ENCODE results near the gene RAET1G. TPM values are rescaled to one million over a fixed set of nuclear protein-coding genes. Genes with fewer than 3 reads are reported as not detected.

Gene RAET1G
- polyA plus RNA-seq, 1 of the 3 experiments (the other 2 are of a cell fraction) = 2.5 TPM

DNA sequence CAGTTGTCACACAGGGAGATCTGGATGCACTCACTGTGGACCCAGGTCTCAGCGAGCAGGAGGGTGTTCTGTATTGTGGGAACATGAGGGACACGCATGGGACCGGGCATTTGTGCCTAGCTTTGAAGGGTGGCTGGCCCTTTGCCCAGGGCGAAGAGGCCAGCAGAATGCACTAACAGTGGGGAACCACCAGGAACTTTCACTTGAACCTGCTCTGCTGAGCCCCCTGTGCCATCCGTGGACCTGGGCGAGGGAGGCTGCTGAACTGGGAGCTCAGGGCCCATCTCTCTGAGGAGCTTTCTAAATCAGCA, 17.7 kb upstream of the RAET1G start (continued):
- TF ChIP-seq TEAD4 (IDR thresholded peaks at IDR 0.05; ENCODE audit: borderline replicate concordance, insufficient read depth) (no peak), REST (IDR thresholded peaks at IDR 0.05; ENCODE audit: low read depth, low read length) (no peak), TAF1 (IDR thresholded peaks at IDR 0.05; ENCODE audit: borderline replicate concordance, low read depth, low read length) (no peak)

GRCh38 chr6:149939909-149940671, 17.2 kb upstream of the RAET1G start:
- Histone ChIP-seq H3K79me2 (ENCODE audit: insufficient read depth) (no peaks in the 10 kb centered on the region), H3K4me3 (ENCODE audit: low read depth in 2 of 2, low read length in 1 of 2) (no peak overlapping the region), H2AFZ (ENCODE audit: low read depth) (no peak overlapping the region), H3K27ac (ENCODE audit: low read depth in 2 of 2, low read length in 1 of 2) (no peak overlapping the region), H4K20me1 (ENCODE audit: insufficient read depth) (no peaks in the 10 kb centered on the region), H3K9me2 (no peaks in the 10 kb centered on the region), H3K4me1 (ENCODE audit: control insufficient read depth in 1 of 2, insufficient read depth in 2 of 2, low read depth in 1 of 2, low read length in 1 of 2) (peaks cover 0 to 8% of the 10 kb centered on the region in 2 experiments; a peak in 1 of 4 replicates), H3K9me3 (no peaks in the 10 kb centered on the region), H3K9ac (no peak overlapping the region), H3F3A (replicated peaks; ENCODE audit: insufficient read depth) (peaks cover 4% of the 10 kb centered on the region), H3K36me3 (replicated peaks in 1 of 2; ENCODE audit: control insufficient read depth in 1 of 2, insufficient read depth in 2 of 2, low read length in 1 of 2) (no peaks in the 10 kb centered on the region), H3K27me3 (ENCODE audit: insufficient read depth) (peaks cover 48% of the 10 kb centered on the region), H3K4me2 (no peak overlapping the region)
- no peak for DNase-seq
- CTCF ChIA-PET = interaction anchor here (0.9 to 1.9 kb wide), 3 partner anchors 15 to 77 kb away, joined by 3 to 13 read pairs (median 4); no protein-coding TSS in a partner anchor
- POLR2A ChIA-PET = no interaction called here
- WGBS (ENCODE audit: low lambda C conversion rate) = 17% methylated on average over 5 of the region's 6 CpGs
- TF ChIP-seq CHD2 (IDR thresholded peaks at IDR 0.05; ENCODE audit: low read length, partially characterized antibody) (no peak), TAF1 (IDR thresholded peaks at IDR 0.05; ENCODE audit: borderline replicate concordance, low read depth, low read length) (no peak), FOXM1 (IDR thresholded peaks at IDR 0.05; ENCODE audit: low read depth) (no peak), CTCF (IDR thresholded peaks at IDR 0.05) (no peak), ELF1 (IDR thresholded peaks at IDR 0.05) (no peak), EP300 (IDR thresholded peaks at IDR 0.05; ENCODE audit: borderline replicate concordance in 1 of 2, low read depth in 1 of 2, low read length in 1 of 2) (no peak), YY1 (IDR thresholded peaks at IDR 0.05; ENCODE audit: low read depth) (no peak), RXRA (IDR thresholded peaks at IDR 0.05; ENCODE audit: borderline replicate concordance, low read depth) (no peak)
- TF ChIP-seq, protein P1, sequence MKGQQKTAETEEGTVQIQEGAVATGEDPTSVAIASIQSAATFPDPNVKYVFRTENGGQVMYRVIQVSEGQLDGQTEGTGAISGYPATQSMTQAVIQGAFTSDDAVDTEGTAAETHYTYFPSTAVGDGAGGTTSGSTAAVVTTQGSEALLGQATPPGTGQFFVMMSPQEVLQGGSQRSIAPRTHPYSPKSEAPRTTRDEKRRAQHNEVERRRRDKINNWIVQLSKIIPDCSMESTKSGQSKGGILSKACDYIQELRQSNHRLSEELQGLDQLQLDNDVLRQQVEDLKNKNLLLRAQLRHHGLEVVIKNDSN (IDR thresholded peaks at IDR 0.05; ENCODE audit: borderline replicate concordance, low read depth) = no peak

Data from SK-N-SH (cell line).